Posterior vena cava (tissue), 2 donors: ENCODE measurements around the gene AHRR. TPM values are rescaled to one million over a fixed set of nuclear protein-coding genes. Genes with fewer than 3 reads are reported as not detected.

ENCODE experiments used
- DNase-seq: peaks from one replicate; pipeline ENCODE4 v3.0.0-alpha.2; 2020; ENCODE audit warnings: low spot score
- intact Hi-C, 2 donors: fragments of 100-400 bp; cut with DNase I; formaldehyde crosslinking; loops; one replicate each; pipeline versions ENCODE4 v1.14.1 to v1.14.2; 2022 to 2023
- total RNA-seq, 2 donors: library from RNA; stranded (reverse); fragmentation: NEBNext Ultra II Directional; extraction: Animal tissue kit (Norgen Biotek cat#: 25700); gene quantifications; one replicate each; pipeline ENCODE4 v1.2.1, GENCODE V29; 2021
- donor health status: DM: yes; HTN: yes; CAD: no.
- donor health status: DM: yes; HTN: yes; CAD: no.

Gene AHRR
- total RNA-seq, 2 donors from 2014 or later = 0.69 to 2.9 TPM

- DNase-seq = no peak
- intact Hi-C loops = no loop called here
Measured at GRCh38 chr5:317086-317811, 4.3 kb upstream of the AHRR start.

DNA sequence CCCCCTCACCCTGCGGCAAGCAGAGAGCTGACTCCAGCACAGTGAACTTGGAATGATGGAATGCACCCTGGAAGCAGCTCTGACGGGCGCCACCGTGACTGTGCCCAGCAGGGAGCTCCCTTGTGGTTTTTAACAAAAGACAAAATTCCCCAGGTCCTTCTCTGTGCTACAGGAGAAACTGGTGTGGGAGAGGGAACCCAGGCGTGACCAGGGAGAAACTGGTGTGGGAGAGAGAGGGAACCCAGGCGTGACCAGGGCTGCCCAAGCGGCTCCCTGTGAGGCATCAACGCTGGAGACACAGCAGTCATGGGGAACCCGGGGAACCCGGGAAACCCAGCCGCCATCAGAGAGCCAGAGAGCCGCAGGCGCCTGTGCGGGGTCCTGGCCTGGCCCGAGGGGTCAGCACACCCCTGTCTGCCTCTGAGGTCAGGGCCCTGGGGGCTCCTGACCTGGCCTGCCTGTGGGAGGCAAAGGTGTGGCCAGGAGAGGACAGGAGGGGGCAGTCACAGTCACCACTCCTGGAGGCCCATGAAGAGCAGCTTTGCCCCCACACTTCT, 3.1 kb upstream of the AHRR start:
- intact Hi-C loops = no loop called here
- DNase-seq = no peak

- no peak for DNase-seq
- intact Hi-C loops = no loop called here
Measured at GRCh38 chr5:318931-319601, 2.4 kb upstream of the AHRR start.

DNA sequence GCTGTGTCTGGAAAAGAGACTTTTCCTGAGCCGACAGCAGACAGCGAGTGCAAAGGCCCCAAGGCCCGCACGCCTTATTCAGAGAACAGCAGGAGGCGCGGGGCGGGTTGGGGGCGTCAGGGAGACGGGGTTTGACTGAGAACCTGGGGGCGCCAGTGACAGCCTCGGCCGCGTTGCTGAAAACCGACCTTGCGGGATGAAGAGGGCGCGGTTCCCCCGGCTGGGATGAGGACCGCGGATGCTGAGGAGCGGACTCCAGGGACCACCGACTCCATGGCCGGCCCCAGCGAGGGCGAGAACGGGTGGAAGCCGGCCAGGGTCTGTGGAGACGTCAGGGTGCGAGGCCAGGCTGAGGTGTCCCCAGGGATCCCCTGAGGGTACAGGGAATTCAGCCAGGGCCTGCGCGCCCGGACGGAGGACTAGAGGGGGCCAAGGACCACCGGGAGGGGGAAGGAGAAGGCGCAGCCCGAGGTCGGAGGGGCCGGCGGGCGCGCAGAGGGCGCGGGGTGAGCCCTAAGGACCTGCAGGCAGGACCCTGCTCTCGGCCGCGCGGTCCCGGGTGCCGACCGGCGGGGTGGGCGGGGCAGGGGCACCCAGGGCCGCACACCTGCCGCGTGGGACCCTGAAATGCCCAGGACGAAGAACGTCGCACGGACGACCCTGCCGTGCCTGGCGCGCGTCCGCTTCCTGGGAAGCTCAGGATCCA, 837 bp upstream of the AHRR start:
- DNase-seq = no peak
- intact Hi-C loops = loop anchor here in 1 of 2 donors (5.0 kb wide), 1 partner anchor 117 kb away; no protein-coding TSS in a partner anchor

DNA sequence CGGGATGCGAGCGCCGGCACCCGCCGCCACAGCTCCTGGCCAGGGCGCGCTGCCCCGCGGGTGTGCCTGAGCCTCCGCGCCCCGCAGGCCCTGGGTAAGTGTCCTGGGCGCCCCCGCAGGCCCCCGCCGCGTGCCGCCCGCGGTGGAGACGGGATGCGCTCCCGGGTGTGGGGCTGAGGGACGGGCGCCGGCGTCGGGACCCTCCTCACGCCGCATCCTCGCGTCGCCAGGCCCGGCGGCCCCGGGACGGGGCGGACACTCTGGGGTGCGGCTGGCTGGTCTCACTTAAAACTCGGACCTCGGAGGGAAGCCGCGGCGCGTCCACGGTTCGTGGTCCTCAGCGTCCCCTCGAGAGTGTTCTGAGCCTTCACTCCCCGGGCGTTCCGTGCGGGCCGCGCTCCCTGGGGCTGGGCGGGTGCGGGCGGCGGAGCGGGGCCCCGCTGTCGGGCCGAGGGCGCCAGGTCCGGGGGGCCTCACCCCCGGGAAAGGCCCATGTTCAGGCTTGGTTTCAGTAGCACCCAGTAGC, 275 bp downstream of the AHRR start:
- intact Hi-C loops = loop anchor here in 1 of 2 donors (5.0 kb wide), 1 partner anchor 116 kb away; no protein-coding TSS in a partner anchor

DNA sequence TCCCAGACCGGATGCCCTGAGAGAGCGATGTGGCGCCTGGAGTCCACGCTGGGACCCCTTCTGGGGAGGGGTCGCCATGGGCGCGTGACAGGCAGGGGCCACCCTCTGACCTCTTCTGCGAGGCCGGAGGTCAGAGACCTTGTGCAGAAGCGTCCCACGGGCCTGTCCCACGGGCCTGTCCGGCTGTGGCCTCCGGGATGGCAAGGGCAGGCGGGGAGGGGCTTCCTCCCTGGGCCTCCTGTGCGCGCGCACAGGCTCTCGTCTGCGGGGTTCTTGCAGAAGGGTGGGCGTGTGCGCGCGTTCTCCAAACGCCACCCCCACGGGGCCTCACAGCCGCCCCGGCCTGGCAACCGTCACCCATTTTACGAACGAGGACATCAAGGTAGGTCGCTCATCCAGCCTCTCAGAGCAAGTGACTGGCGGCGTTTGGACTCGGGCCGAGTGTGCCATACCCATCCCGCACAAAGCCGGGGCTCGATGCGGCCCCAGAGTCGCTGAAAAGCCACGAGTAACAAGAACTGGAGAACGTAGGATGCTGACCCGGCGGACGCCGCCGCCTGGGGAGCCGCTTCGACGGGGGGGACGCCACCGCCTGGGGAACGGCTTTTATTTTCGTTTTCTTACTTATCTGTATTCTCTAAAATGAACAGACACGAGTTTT, 897 bp downstream of the AHRR start:
- no peak for DNase-seq
- intact Hi-C loops = loop anchor here in 1 of 2 donors (5.0 kb wide), 1 partner anchor 115 kb away; no protein-coding TSS in a partner anchor

More for the DNA sequence above, 275 bp downstream of the AHRR start:
- no peak for DNase-seq

GRCh38 chr5:322942-323879, 1.7 kb downstream of the AHRR start:
- intact Hi-C loops = loop anchor here in 1 of 2 donors (5.0 kb wide), 1 partner anchor 114 kb away; no protein-coding TSS in a partner anchor
- DNase-seq = no peak

DNA sequence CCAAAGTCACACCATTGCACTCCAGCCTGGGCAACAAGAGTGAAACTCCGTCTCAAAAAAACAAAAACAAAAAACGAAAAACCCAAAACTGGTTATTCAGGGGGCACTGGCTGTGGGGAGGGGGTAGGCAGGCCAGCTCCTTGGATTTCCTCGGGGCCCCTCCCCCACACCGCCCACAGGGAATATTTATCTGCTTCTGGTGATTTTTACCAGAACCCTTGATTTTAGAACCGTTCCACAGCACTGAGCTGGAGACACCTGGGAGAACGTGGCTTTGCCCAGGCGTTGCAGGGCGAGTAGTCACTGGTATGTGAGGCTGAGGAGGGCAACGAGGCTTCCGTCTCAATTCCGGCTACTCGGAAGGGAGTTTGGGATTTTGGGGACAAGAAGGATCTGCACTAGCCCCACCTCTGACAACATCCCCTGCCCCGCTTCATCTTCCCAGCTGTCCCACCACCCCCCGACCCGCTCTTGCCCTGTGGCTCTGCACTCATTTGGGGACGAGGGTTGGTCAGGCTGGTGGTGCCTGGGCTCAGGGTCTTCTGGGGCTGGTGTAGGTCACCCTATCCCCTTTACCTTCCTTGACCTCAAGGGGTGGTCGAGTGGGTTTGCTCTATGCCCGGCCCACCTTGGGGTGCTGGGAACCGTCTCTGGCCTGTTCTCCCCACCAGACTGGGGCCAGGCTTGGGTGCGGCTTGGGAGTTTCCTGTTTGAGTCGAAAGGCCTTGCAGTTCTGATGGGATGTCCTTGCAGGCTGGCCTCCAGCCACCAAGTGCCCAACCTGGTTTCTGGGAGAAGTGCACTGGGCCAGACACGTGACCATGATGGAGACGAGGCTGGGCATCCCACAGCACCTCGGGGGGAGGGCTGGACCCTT, 3.5 kb downstream of the AHRR start:
- intact Hi-C loops = loop anchor here in 1 of 2 donors (5.0 kb wide), 1 partner anchor 112 kb away; no protein-coding TSS in a partner anchor
- no peak for DNase-seq

DNA sequence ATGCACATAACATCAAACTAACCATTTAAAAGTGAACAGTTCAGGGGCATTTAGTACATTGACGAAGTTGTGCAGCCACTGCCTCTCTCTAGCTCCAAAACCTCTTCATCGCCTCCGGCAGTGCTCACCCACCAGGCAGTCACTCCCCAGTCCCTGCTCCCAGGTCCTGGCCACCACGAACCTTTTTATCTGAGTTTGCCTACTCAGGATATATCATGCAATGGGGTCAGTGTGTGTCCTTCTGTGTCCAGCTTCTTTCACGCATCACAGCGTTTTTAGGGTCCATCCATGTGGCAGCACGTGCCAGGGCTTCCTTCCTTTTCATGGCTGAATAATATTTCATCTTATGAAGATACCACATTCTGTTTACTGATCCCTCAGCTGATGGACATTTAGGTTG, 4.6 kb downstream of the AHRR start:
- no peak for DNase-seq
- intact Hi-C loops = no loop called here

DNA sequence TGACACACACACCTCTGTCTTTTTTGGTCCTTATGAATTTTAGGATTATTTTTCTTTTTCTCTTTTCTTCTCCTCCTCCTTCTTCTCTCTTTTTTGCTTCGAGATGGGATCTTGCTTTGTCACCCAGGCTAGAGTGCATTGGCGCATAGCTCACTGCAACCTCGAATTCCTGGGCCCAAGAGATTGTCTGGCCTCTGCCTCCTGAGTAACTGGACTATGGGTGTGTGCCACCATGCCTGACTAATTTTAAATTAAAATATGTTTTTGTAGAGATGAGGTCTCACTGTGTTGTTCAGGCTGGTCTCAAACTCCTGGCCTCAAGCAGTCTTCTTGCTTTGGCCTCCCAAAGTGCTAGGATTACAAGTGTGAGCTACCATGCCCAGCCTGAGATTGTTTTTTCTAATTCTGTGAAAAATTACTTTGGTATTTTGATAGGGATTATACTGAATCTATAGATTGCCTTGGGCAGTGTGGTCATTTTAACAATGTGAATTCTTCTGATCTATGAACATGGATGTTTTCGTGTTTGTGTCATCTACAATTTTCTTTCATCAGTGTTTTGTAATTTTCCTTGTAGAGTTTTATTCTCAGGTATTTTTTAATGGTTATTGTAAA, 7.7 kb downstream of the AHRR start:
- no peak for DNase-seq
- intact Hi-C loops = no loop called here

GRCh38 chr5:329768-330167, 8.3 kb downstream of the AHRR start:
- DNase-seq = no peak
- intact Hi-C loops = no loop called here

- intact Hi-C loops = no loop called here
- no peak for DNase-seq
Measured at GRCh38 chr5:332843-333242, 11.3 kb downstream of the AHRR start.

DNA sequence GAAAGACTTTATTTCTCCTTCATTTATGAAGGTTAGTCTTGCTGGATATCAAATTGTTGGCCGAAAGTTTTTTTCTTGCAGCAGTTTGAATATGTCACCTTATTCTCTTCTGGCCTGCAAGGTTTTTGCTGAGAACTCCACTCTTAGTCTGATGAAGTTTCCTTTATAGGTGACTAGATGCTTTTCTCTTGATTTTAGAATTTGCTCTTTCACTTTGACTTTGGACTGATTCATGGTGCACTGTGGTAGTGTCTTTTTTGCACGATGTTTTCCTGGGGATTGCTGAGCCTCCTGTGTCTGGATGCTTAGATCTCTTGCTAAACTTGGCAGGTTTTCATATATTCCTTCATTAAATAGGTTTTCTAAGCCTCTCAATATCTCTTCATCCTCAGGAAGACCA, 12.4 kb downstream of the AHRR start:
- intact Hi-C loops = no loop called here

DNA sequence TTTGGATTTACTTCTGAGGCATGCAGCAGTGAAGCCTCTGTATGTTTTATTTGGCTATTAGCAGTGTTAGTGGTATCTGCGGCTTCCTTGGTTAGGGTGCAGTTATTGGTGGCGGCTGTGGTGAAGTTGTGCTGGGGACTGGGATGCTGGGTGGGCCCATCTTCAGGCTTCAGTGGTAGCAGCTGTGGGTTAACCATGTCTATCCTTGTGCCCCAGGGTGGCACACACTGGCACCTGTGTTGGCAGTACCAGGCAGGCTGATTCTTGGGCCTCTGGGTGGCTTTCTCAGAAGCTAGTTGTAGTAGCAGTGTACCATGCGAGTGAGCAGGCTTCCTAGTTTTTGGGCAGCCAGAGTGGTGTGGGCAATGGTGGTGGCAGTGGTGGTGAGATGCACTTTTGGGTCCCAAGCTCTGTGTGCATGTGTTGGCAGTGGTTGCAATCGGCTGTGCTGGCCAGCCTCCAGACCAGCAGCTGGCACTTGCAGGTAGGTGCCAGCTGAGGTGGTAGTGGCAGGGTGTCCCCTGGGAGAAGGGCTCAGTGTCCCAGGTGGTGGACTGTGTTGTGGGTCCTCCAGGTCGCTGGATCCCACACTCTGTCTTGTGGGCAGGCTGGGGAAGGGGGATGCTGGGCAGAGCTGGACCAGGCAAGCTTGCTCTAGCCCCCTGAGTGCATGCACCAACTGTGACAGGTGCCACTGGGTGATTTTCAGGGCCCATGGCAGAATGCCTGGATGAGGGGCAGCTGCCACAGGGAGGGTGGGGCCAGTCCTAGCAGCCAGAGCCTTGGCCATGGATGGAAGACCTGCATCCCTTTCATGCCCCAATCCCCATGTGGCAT, 13.6 kb downstream of the AHRR start:
- no peak for DNase-seq

More for the DNA sequence above, 12.4 kb downstream of the AHRR start:
- DNase-seq = no peak

DNA sequence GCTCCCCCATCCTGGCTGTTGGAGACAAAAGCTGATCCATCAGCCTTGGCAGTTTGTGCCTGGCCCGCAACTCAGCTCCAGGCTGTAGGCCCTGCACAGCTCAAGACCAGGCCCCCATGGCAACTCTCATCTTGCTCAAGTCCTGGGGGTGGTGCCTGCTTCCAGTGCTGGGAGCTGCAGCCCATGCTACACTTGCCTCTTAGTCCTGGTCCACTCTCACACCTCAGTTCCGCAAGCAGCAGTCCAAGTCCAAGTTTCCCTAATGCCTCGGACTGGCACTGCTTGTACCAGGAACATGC, 14.2 kb downstream of the AHRR start:
- intact Hi-C loops = loop anchor here in 1 of 2 donors (5.0 kb wide), 1 partner anchor 547 kb away; no protein-coding TSS in a partner anchor
- no peak for DNase-seq

More for the DNA sequence above, 13.6 kb downstream of the AHRR start:
- intact Hi-C loops = loop anchor here in 1 of 2 donors (5.0 kb wide), 1 partner anchor 547 kb away; no protein-coding TSS in a partner anchor
